Measurements from ENCODE around the gene NSD1. TPM values are rescaled to one million over a fixed set of nuclear protein-coding genes. Genes with fewer than 3 reads are reported as not detected.

NSD1 gene
- polyA plus RNA-seq, 1 donor from 2014 or later: 12.8 TPM

DNA sequence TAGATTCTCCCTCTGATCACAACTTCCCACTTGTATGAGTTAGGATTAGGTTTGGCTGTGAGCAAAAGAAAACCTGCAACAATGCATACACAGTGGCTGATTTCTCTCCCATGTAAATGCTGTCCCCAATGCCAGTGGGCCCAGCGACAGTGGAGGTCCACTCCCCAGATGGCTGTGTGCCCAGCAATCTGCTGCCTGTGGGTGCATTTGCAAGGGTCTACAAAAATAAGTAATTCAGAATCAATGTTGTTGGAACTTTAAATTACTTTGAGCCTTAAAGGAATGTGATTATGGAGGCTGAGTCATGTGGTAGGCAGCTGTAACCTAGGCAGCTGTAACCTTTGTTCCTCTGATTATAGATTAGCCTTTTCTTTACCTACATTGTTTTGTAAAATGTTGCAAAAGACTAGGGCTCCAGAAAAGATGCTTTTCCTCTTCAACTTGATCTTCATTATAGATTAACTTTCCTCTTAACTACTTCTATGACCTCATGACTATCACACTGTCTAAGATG, 192.4 kb downstream of the NSD1 start:
- H3K9me3 ChIP-seq (ENCODE audit: low read length): no peaks in the 10 kb centered on the region
- no peaks in the 10 kb centered on the region for H3K36me3 ChIP-seq (ENCODE audit: insufficient read depth, low read length)
- H3K9me2 ChIP-seq (ENCODE audit: insufficient read depth, low read length): no peaks in the 10 kb centered on the region
- no peak overlapping the region for H3K4me3 ChIP-seq (ENCODE audit: low read length)
- no peak overlapping the region for H3K4me2 ChIP-seq (ENCODE audit: low read length)
- no peaks in the 10 kb centered on the region for H3K79me2 ChIP-seq (replicated peaks; ENCODE audit: insufficient read depth, low read length)
- no peaks in the 10 kb centered on the region for H3F3A ChIP-seq (ENCODE audit: insufficient read depth, low read length, poor library complexity, severe bottlenecking)
- H3K27ac ChIP-seq (ENCODE audit: low read length): no peak overlapping the region
- no peak overlapping the region for H2AFZ ChIP-seq (ENCODE audit: low read depth, low read length)
- H3K27me3 ChIP-seq (ENCODE audit: insufficient read depth, low read depth, low read length): no peaks in the 10 kb centered on the region
- H4K20me1 ChIP-seq (ENCODE audit: insufficient read depth): no peaks in the 10 kb centered on the region
- H3K9ac ChIP-seq (ENCODE audit: low read length): no peak overlapping the region
- TF ChIP-seq, protein P1, sequence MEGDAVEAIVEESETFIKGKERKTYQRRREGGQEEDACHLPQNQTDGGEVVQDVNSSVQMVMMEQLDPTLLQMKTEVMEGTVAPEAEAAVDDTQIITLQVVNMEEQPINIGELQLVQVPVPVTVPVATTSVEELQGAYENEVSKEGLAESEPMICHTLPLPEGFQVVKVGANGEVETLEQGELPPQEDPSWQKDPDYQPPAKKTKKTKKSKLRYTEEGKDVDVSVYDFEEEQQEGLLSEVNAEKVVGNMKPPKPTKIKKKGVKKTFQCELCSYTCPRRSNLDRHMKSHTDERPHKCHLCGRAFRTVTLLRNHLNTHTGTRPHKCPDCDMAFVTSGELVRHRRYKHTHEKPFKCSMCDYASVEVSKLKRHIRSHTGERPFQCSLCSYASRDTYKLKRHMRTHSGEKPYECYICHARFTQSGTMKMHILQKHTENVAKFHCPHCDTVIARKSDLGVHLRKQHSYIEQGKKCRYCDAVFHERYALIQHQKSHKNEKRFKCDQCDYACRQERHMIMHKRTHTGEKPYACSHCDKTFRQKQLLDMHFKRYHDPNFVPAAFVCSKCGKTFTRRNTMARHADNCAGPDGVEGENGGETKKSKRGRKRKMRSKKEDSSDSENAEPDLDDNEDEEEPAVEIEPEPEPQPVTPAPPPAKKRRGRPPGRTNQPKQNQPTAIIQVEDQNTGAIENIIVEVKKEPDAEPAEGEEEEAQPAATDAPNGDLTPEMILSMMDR (IDR thresholded peaks at IDR 0.05; ENCODE audit: poor library complexity, severe bottlenecking): no peak
- no peak for TF ChIP-seq EZH2 (IDR thresholded peaks at IDR 0.05; ENCODE audit: borderline replicate concordance, insufficient read depth, low read length, poor library complexity, severe bottlenecking)

DNA sequence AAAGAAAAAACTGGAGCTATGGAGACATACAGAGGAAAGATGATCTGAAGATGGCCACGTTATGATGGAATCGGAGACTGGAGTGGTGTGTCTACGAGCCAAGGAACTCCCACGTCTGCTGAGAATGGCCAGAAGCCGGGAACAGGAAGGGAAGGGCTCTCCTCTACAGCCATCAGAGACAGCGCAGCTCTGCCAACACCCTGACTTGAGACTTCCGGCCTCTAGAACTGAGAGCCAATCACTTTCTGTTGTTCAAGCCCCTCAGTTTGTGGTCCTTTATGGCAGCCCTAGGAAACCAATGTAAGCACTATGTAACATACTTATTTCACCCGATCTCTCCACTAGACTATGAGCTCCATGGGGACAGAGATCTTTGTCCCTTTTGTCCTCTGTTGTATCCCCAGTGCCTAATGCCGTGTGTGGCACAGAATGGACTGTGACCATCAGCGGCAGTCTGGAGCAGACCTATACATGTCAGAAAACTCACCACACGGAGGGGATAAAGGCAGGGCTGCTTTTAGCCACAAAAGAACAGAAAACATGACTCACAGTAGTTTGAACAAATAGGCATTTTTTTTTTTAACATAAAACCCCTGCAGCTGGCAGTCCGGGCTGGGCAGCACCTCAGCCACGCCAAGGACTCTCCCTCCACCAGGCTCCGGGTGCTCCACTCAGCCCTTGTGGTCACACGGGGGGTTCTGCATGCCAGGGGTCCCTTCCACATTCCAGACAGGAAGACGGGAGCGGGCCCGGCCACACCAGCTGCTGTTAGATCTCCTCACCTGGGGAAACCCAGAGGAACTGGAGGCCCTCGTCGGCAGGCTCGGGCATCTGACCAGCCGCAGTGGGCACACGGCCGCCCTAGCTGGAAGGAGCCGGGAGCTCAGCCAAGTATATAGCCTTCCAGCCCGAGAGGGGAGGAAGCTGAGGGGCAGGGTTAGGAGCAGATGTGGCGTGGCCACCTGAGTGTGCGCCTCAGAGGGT, 194.3 kb downstream of the NSD1 start:
- no peak overlapping the region for H3K9ac ChIP-seq (ENCODE audit: low read length)

More for the DNA sequence above, 194.3 kb downstream of the NSD1 start:
- Histone ChIP-seq H3K4me2 (ENCODE audit: low read length) (no peak overlapping the region), H3K79me2 (replicated peaks; ENCODE audit: insufficient read depth, low read length) (no peaks in the 10 kb centered on the region), H3K9me2 (ENCODE audit: insufficient read depth, low read length) (no peaks in the 10 kb centered on the region), H3K4me3 (ENCODE audit: low read length) (no peak overlapping the region), H2AFZ (ENCODE audit: low read depth, low read length) (no peak overlapping the region), H3K9me3 (ENCODE audit: low read length) (no peaks in the 10 kb centered on the region), H3K27ac (ENCODE audit: low read length) (no peak overlapping the region), H3K36me3 (ENCODE audit: insufficient read depth, low read length) (no peaks in the 10 kb centered on the region), H3F3A (ENCODE audit: insufficient read depth, low read length, poor library complexity, severe bottlenecking) (no peaks in the 10 kb centered on the region), H4K20me1 (ENCODE audit: insufficient read depth) (no peaks in the 10 kb centered on the region), H3K27me3 (ENCODE audit: insufficient read depth, low read depth, low read length) (no peaks in the 10 kb centered on the region)
- TF ChIP-seq MXI1 (conservative IDR thresholded peaks at IDR 0.05; ENCODE audit: poor library complexity, severe bottlenecking) (no peak), SMC3 (conservative IDR thresholded peaks at IDR 0.05; ENCODE audit: poor library complexity) (no peak), RAD21 (conservative IDR thresholded peaks at IDR 0.05) (no peak), EP300 (conservative IDR thresholded peaks at IDR 0.05; ENCODE audit: poor library complexity, severe bottlenecking) (no peak), EZH2 (IDR thresholded peaks at IDR 0.05; ENCODE audit: borderline replicate concordance, insufficient read depth, low read length, poor library complexity, severe bottlenecking) (no peak), TAF1 (IDR thresholded peaks at IDR 0.05; ENCODE audit: low read depth) (no peak), POLR2AphosphoS5 (IDR thresholded peaks at IDR 0.05) (no peak)
- TF ChIP-seq, protein P2, sequence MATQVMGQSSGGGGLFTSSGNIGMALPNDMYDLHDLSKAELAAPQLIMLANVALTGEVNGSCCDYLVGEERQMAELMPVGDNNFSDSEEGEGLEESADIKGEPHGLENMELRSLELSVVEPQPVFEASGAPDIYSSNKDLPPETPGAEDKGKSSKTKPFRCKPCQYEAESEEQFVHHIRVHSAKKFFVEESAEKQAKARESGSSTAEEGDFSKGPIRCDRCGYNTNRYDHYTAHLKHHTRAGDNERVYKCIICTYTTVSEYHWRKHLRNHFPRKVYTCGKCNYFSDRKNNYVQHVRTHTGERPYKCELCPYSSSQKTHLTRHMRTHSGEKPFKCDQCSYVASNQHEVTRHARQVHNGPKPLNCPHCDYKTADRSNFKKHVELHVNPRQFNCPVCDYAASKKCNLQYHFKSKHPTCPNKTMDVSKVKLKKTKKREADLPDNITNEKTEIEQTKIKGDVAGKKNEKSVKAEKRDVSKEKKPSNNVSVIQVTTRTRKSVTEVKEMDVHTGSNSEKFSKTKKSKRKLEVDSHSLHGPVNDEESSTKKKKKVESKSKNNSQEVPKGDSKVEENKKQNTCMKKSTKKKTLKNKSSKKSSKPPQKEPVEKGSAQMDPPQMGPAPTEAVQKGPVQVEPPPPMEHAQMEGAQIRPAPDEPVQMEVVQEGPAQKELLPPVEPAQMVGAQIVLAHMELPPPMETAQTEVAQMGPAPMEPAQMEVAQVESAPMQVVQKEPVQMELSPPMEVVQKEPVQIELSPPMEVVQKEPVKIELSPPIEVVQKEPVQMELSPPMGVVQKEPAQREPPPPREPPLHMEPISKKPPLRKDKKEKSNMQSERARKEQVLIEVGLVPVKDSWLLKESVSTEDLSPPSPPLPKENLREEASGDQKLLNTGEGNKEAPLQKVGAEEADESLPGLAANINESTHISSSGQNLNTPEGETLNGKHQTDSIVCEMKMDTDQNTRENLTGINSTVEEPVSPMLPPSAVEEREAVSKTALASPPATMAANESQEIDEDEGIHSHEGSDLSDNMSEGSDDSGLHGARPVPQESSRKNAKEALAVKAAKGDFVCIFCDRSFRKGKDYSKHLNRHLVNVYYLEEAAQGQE (IDR thresholded peaks at IDR 0.05; ENCODE audit: borderline replicate concordance): no peak
- TF ChIP-seq, protein P1 (IDR thresholded peaks at IDR 0.05; ENCODE audit: poor library complexity, severe bottlenecking): no peak

Measured in neural cell (in vitro differentiated cells).